ENCODE data around the gene GUCY2D.

DNA sequence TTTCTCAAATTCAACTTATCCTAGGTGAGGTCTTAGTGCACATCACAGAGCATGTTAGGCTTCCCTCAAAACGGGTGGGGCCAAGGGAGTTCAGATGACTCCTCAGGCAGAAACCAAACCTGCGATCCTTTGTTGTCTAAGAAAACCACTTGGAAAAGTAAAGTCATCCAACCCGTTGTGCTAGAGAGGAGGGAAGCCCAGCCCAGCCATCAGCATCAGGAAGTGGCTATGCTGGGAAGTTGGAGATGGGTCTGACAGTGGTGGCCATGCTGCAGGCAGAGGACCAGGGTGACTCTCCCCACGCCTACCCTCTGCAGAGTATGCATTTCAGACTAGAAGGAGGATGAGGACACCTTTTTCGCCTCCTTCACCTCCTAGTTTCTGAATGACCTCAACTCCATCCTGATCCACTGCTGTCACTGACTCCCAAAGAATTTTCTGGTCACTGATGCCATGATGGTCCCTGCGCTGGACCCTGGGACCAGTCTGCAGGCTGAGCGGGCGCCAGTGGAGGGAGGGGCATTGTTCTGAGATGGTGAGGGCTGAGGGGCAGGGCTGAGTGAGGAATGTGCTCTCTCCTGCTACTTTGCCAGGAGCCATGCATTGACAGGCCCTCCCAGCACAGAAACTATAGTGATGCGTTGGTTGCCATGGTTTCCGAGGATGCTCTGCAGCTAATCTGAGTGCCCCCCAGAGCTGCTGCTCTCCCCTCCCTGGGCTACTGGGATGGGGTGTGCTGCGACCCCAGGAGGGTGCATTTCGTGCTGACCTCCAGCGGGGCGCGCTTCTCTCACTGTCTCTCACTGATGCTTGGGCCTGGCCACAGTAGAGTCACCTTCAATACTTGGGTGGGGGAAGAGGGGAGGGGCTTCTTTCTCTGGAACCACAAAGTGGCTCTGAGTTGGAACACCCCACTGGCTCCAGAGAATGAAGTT lies 64.7 kb downstream of the GUCY2D start:
- TF ChIP-seq, protein P1, sequence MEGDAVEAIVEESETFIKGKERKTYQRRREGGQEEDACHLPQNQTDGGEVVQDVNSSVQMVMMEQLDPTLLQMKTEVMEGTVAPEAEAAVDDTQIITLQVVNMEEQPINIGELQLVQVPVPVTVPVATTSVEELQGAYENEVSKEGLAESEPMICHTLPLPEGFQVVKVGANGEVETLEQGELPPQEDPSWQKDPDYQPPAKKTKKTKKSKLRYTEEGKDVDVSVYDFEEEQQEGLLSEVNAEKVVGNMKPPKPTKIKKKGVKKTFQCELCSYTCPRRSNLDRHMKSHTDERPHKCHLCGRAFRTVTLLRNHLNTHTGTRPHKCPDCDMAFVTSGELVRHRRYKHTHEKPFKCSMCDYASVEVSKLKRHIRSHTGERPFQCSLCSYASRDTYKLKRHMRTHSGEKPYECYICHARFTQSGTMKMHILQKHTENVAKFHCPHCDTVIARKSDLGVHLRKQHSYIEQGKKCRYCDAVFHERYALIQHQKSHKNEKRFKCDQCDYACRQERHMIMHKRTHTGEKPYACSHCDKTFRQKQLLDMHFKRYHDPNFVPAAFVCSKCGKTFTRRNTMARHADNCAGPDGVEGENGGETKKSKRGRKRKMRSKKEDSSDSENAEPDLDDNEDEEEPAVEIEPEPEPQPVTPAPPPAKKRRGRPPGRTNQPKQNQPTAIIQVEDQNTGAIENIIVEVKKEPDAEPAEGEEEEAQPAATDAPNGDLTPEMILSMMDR (conservative IDR thresholded peaks at IDR 0.05): no peak
- no peak for TF ChIP-seq ZFX (IDR thresholded peaks at IDR 0.05)
